Sciatic nerve (tissue), 2 donors: ENCODE results near the gene ABI3BP. TPM values are rescaled to one million over a fixed set of nuclear protein-coding genes. Genes with fewer than 3 reads are reported as not detected.
"Not testable (repeated sequence)": the region's sequence is repeated elsewhere in the genome, so short reads cannot be mapped to it uniquely, and the experiment has no call there.

ENCODE experiments used
- ATAC-seq: fragments of 200-7000 bp; cut with Tn5 transposase; one replicate; pipeline ENCODE4 v1.9.1; 2020; ENCODE audit warnings: mild to moderate bottlenecking, moderate library complexity
- DNase-seq: peaks from one replicate; pipeline ENCODE4 v3.0.0-alpha.2; 2020; ENCODE audit warnings: low spot score
- intact Hi-C: fragments of 100-400 bp; cut with DNase I; formaldehyde crosslinking; loops from one replicate; pipeline ENCODE4 v1.14.2; 2022
- total RNA-seq: library from RNA; stranded (reverse); fragmentation: NEBNext Ultra II Directional; extraction: Animal tissue kit (Norgen Biotek cat#: 25700); gene quantifications from one replicate; pipeline ENCODE4 v1.2.1, GENCODE V29; 2021
- donor health status: DM: no; HTN: no; CAD: no.
- donor health status: DM: no; HTN: no; CAD: no.

Gene ABI3BP, protein sequence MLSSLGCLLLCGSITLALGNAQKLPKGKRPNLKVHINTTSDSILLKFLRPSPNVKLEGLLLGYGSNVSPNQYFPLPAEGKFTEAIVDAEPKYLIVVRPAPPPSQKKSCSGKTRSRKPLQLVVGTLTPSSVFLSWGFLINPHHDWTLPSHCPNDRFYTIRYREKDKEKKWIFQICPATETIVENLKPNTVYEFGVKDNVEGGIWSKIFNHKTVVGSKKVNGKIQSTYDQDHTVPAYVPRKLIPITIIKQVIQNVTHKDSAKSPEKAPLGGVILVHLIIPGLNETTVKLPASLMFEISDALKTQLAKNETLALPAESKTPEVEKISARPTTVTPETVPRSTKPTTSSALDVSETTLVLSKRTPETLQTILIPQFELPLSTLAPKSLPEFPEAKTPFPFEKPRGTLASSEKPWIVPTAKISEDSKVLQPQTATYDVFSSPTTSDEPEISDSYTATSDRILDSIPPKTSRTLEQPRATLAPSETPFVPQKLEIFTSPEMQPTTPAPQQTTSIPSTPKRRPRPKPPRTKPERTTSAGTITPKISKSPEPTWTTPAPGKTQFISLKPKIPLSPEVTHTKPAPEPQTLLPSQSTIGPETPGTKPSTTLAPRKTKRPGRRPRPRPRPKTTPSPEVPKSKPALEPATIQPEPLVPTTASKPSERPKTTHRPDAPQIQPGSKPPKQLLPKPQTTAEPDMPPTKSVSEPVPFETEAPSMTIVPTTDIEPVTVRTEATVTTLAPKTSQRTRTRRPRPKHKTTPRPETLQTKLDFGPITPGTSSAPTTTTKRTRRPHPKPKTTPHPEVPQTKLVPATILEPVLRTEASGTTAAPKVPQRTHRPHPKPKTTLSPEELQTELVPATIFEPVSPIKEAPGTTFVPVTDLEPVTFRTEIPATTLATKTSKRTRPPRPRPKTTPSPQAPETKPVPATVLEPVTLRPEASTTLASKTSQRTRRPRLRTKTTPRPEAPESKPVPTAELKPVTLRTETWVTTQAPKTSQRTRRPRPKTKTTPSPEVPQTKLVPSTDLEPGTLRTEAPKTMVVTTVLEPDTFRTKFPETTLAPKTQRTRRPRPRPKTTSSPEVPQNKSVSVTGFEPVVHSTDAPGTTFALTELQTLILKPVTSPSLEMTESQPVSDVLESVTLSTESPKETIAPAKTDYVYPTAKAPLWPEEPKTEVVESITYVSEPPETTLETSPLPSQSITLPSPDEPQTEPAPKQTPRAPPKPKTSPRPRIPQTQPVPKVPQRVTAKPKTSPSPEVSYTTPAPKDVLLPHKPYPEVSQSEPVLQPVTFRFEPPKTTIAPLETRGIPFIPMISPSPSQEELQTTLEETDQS (N-terminal part only)
- 369 TPM for total RNA-seq

DNA sequence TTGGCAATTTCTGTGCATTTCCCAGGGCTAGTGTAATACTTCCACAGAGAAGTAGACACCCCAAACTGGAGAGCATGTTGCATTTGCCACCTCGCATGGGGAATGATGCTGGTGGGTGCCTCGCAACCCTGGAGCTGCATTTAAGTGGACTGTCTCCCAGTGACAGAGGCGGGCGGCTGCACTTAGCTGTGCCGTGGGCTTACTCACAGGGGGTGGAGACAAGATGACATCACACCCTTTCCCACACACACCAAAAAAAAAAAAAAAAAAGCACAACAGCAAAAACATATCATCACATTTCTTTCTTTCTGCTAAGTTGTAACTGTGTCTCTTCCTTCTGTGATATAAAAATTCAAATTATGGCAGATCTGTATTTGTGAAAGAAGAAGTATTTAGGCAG is at the start of gene ABI3BP:
ABI3BP (minus strand) TSS at position 113 of the 400 bp plus-strand sequence; CDS start at position 76, 37 bp downstream.
- ATAC-seq, result peak; percentile 97
- DNase-seq, result peak; percentile 82
- intact Hi-C loops, result no loop called here

DNA sequence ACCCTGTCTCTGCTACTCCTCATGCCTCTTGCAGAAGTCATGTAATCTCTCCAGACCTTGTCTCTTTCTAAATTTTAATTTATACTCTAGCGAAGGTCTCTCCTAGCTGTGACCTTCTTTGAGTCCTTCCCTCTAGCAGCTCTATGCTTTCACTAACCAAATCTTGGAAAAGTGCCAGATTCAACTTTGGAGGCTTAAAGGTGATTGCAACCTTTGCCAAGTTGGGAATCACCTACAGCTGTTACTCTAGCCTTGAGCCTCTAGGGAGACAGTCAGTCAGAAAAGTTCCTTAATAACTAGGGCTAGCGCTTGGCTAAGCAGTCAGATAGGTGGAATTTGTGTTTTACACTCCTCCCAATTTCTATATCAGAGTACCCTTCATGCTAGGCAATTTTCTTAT is 46.1 kb upstream of the ABI3BP start:
- intact Hi-C loops, result no loop called here
- DNase-seq (no peak), ATAC-seq (no peak)

DNA sequence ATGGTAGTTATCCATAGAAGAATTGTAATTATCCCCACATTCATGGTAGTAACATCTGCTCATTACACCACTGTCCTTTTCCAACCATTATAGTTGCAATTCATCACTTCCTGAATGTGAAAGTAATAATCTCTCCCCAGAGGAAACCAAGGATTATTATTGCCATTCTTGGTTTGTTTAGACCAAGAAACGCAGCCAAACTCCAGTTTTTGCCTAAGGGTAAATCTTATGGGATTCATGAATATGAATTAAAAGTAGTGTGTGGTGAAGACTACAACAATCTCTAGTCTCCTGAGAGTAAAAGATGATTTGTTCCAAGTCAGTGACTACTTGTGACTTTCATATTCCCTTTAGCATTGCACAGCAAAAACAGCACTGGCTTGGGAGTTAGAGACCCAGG is 45.7 kb upstream of the ABI3BP start:
- no peak for DNase-seq
- peak; percentile 33 for ATAC-seq
- intact Hi-C loops, result no loop called here

GRCh38 chr3:101038393-101038792 is 45.2 kb upstream of the ABI3BP start:
- ATAC-seq, result peak; percentile 59
- intact Hi-C loops, result no loop called here
- no peak for DNase-seq

- intact Hi-C loops, result no loop called here
- DNase-seq, result no peak
- no peak for ATAC-seq
These were observed 44.4 kb upstream of the ABI3BP start for GRCh38 chr3:101037613-101038012.

DNA sequence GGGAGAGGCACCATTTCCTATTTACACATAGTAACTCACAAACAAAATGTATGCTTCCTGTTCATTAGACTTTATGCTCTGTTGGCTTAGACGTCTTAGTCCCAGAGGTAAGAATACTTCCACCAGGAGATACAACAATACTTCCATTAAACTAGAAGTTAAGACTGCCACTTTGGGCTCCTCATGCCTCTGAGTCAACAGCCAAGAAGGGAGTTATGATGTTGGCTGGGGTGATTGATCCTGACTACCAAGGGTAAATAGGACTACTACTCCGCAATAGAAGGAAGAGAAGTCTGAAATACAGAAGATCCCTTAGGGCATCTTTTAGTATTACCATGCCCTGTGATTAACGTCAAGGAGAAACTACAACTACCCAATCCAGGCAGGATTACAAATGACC is 43.5 kb upstream of the ABI3BP start:
- intact Hi-C loops, result no loop called here
- no peak for ATAC-seq
- DNase-seq, result no peak

GRCh38 chr3:101036213-101036618 is 43.0 kb upstream of the ABI3BP start:
- intact Hi-C loops, result no loop called here
- no peak for DNase-seq
- ATAC-seq, result peak; percentile 83

DNA sequence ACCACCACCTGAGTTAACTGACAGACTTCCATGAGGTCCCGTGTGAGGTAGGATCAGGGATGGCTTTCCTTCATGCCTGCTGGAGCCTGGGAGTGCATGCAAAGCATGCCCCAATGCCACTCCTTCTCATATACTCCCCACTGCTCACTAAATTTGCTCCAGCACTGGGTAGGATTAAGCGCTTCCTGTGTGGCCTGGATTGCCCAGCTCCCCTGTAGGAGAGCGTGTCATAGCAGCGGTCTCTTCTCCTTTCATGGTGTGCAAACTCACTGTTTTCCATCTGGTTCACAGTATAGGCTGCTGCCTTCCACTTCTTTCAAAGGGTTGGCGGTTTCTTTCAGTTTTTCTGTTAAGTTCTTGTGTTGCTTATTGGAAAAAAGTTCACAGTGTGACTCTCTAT is 34.1 kb upstream of the ABI3BP start:
- DNase-seq (no peak), ATAC-seq (no peak)
- intact Hi-C loops, result no loop called here

- DNase-seq (no peak), ATAC-seq (no peak)
- intact Hi-C loops, result no loop called here
These were observed 33.7 kb upstream of the ABI3BP start for GRCh38 chr3:101026881-101027280.

DNA sequence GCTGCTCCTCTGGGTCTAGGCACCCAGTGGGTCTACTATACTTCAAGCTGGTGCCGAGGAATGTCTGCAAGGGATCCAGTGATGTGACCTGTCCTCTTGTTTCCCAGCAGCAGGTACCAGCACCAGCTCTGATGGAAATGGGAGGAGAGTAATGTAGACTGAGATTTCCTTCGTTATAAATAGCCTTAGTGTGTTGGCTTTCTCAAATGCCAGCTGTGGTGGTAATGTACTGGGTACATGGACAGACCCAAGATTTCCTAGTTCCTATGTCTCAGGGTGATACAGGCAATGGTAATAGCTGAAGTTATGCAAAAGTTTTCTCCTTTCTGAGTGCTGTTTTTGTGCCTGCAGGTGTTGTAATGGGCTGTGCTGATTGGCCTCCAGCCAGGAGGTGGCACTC is 33.0 kb upstream of the ABI3BP start:
- DNase-seq (no peak), ATAC-seq (no peak)
- intact Hi-C loops, result no loop called here

GRCh38 chr3:101020351-101021015 is 27.3 kb upstream of the ABI3BP start:
- no peak for DNase-seq
- intact Hi-C loops, result no loop called here
- ATAC-seq, result no peak

DNA sequence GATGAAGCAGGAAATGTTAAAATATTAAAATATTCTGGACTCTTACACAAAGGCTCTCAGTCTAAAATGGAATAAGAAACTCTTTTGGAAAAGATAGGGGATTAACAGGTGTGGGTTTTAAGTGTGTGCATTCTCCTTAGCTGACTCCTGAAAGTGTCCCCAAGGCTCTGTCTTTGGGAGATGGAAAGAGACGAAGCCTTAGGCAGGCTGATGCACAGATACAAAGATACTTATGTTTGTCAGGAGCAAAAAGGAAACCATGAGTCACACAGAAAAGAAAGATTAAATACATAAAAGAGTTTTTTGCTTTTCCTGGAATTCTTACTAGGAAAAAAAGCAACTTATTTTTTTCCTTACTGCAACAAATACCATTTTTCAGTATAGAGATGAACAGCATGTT is 23.8 kb upstream of the ABI3BP start:
- intact Hi-C loops, result no loop called here
- ATAC-seq (no peak), DNase-seq (no peak)

GRCh38 chr3:101012312-101012711 is 19.1 kb upstream of the ABI3BP start:
- ATAC-seq, DNase-seq, intact Hi-C loops: not testable (repeated sequence)

DNA sequence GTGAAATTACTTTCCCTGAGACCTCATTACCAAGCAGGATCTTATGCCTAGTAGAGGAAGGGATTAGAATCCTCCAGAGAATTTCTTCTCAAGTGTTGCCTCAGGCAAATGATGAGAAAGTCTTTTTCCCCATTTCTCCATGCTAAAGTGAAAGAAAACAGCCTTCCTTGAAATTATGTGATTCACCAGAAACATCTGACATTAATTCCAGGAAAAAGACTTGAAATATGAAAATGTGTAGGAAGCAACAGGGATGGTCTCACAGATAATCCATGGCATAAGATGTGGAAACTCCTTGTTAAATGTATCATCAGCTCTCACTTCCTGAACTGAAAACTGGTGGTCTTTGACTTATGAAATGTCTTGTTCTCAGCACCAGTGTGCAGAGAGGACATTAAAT is 17.9 kb upstream of the ABI3BP start:
- intact Hi-C loops, result no loop called here
- DNase-seq, result no peak
- no peak for ATAC-seq

GRCh38 chr3:101010296-101010695 is 17.1 kb upstream of the ABI3BP start:
- intact Hi-C loops, result no loop called here
- DNase-seq, result no peak
- no peak for ATAC-seq

DNA sequence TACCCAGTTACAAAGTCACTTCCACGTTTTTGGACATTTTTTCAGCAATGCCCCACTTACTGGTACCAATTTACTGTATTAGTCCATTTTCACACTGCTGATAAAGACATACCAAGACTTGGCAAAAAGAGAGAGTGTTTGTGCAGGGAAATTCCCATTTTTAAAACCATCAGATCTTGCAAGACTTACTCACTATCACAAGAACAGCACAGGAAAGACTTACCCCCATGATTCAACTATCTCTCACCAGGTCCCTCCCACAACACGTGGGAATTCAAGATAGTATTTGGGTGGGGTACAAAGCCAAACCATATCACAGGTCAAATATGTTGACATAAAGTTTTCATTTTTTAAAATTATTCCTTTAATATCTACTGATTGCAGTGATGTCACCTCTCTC is 16.2 kb upstream of the ABI3BP start:
- intact Hi-C loops, result no loop called here
- ATAC-seq, result no peak

DNA sequence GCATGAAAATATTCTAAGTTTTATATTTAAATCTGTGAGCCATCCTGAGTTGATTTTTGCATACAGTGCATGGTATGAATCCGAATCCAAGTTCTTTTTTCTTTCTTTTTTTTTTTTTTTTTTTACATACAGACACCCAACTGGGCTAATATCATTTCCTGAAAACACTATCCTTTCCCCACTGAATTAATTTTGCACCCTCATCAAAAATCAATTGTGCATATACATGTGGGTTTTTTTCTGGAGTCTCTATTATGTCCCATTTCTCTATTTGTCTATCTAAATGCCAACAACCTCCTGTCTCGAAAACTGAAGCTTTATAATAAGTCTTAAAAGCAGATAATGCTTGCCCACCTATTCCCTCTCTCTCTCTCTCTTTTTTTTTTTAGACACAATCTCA is 5.9 kb upstream of the ABI3BP start:
- ATAC-seq (no peak), DNase-seq (no peak)
- intact Hi-C loops, result no loop called here

More for the DNA sequence above, 16.2 kb upstream of the ABI3BP start:
- DNase-seq, result no peak

DNA sequence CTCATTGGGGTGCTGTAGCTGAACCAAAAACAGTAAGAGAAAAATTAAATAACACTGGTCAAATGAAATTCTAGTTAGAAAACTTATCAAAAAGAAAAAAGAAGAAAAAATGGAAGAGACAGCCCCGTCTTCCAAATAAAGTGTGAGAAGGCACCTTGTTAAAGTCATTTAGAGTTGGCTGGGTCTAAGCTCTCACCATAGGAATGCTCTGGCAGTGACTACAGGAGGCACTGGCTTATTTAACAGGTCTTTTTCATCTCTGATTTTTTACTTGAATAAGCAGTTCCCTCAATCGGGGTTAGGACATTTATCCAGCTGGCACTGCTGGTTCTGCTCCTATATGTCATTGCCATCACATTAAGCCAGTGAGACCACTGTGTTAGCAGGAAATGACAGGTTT is 1.6 kb upstream of the ABI3BP start:
- no peak for ATAC-seq
- no peak for DNase-seq
- intact Hi-C loops, result no loop called here

GRCh38 chr3:100994187-100994586 is 966 bp upstream of the ABI3BP start:
- intact Hi-C loops, result no loop called here
- DNase-seq, result no peak
- no peak for ATAC-seq
